DOHH2 (cell line): ENCODE measurements around the gene C8G.

Source experiments
- H3F3A ChIP-seq: fragments of 200-600 bp; sonication (generic), shearing (Covaris generic); 2 replicates; pipeline ENCODE4 v1.6.0; 2016; ENCODE audit warnings: antibody characterized with exemption, mild to moderate bottlenecking; ENCODE audit not compliant: control insufficient read depth, insufficient read depth
- H3K27ac ChIP-seq: fragments of 200-600 bp; sonication (generic); 2 replicates; pipeline ENCODE4 v1.5.1; 2014; ENCODE audit warnings: low read depth, mild to moderate bottlenecking, low read length, moderate library complexity
- H3K27me3 ChIP-seq: fragments of 200-600 bp; sonication (generic); 2 replicates; pipeline ENCODE4 v1.6.1; 2014; ENCODE audit warnings: mild to moderate bottlenecking, low read length, mixed read lengths; ENCODE audit not compliant: control insufficient read depth
- H3K36me3 ChIP-seq: fragments of 200-600 bp; sonication (generic); 2 replicates; pipeline ENCODE4 v1.6.1; 2014; ENCODE audit warnings: mild to moderate bottlenecking, low read length, moderate library complexity, mixed read lengths; ENCODE audit not compliant: control insufficient read depth
- H3K4me1 ChIP-seq: fragments of 200-600 bp; sonication (generic); 2 replicates; pipeline ENCODE4 v1.6.1; 2014; ENCODE audit warnings: mild to moderate bottlenecking, low read length, mixed read lengths; ENCODE audit not compliant: control insufficient read depth
- H3K4me2 ChIP-seq: fragments of 200-600 bp; sonication (generic); 2 replicates; pipeline ENCODE4 v1.6.0; 2014; ENCODE audit warnings: mild to moderate bottlenecking, low read length, moderate library complexity
- H3K4me3 ChIP-seq: fragments of 200-600 bp; sonication (generic); 2 replicates; pipeline ENCODE4 v1.5.1; 2014; ENCODE audit warnings: mild to moderate bottlenecking, low read length, mixed read lengths
- H3K79me2 ChIP-seq: fragments of 200-600 bp; sonication (generic); 2 replicates; pipeline ENCODE4 v1.6.1; 2014; ENCODE audit warnings: mild to moderate bottlenecking, low read length, mixed read lengths; ENCODE audit not compliant: control insufficient read depth
- H3K9me2 ChIP-seq: fragments of 200-600 bp; sonication (generic); replicated peaks from 2 replicates; pipeline ENCODE4 v1.6.1; 2014; ENCODE audit warnings: mild to moderate bottlenecking, low read length, mixed read lengths; ENCODE audit not compliant: control insufficient read depth
- H3K9me3 ChIP-seq: fragments of 200-600 bp; sonication (generic); 2 replicates; pipeline ENCODE4 v1.6.1; 2014; ENCODE audit warnings: antibody characterized with exemption, low read length, mixed read lengths; ENCODE audit not compliant: control insufficient read depth, insufficient read depth
- H4K20me1 ChIP-seq: fragments of 200-600 bp; sonication (generic); 2 replicates; pipeline ENCODE4 v1.6.0; 2014; ENCODE audit warnings: low read depth, mild to moderate bottlenecking, antibody characterized with exemption, low read length, moderate library complexity; ENCODE audit not compliant: control insufficient read depth, insufficient read depth
- EZH2phosphoT487 ChIP-seq: fragments of 200-600 bp; sonication (generic); IDR thresholded peaks from 2 replicates; pipeline ENCODE4 v1.6.1; 2017; ENCODE audit warnings: borderline replicate concordance, mild to moderate bottlenecking, antibody characterized with exemption, low read length, moderate library complexity, mixed read lengths
- TF ChIP-seq, protein P1 (sequence below): fragments of 200-600 bp; sonication (generic); IDR thresholded peaks from one replicate; pipeline ENCODE4 v1.5.1; 2014; ENCODE audit warnings: antibody characterized with exemption, mild to moderate bottlenecking, low read depth, low read length; ENCODE audit not compliant: poor library complexity, severe bottlenecking

C8G gene

DNA sequence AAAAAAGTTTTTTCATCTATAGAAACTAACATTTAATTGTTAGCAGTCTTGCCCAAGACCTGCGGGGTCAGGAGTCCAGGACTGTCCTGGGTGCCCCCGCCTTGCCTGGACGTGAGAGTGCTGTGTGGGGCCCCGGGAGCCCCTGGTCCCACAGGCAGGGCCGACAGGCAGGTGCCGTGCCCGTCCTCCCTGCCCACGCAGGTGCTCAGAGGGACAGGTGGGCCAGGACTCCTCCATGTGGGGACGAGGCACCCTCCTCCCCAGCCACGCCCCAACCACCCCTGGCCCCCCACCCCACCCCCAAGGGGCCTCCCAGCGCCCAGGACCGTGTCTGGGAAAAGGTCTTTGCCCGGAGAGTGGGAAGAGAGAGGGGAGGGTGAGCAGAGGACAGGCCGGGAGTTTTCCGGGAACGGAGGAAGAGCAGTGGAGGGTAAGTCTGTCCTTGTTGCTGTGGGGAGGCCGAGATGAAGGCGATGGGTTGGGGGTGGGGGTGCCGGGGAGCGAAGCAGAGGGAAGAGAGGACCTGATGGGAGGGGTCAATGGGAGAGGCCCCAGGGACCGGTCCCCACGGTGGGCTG lies 4.3 kb downstream of the C8G start:
- no peaks in the 10 kb centered on the region for H3K9me2 ChIP-seq
- peaks cover 20% of the 10 kb centered on the region for H3K4me1 ChIP-seq
- H3K4me2 ChIP-seq: peak overlapping the region; percentile 91
- H3K36me3 ChIP-seq: no peaks in the 10 kb centered on the region
- no peaks in the 10 kb centered on the region; the same call in 1 of the 2 replicates for H3F3A ChIP-seq
- H4K20me1 ChIP-seq: no peaks in the 10 kb centered on the region
- H3K27ac ChIP-seq: peak overlapping the region; percentile 59
- H3K4me3 ChIP-seq: peak overlapping the region; percentile 79
- no peaks in the 10 kb centered on the region for H3K9me3 ChIP-seq
- TF ChIP-seq EZH2phosphoT487: no peak
- TF ChIP-seq, protein P1, sequence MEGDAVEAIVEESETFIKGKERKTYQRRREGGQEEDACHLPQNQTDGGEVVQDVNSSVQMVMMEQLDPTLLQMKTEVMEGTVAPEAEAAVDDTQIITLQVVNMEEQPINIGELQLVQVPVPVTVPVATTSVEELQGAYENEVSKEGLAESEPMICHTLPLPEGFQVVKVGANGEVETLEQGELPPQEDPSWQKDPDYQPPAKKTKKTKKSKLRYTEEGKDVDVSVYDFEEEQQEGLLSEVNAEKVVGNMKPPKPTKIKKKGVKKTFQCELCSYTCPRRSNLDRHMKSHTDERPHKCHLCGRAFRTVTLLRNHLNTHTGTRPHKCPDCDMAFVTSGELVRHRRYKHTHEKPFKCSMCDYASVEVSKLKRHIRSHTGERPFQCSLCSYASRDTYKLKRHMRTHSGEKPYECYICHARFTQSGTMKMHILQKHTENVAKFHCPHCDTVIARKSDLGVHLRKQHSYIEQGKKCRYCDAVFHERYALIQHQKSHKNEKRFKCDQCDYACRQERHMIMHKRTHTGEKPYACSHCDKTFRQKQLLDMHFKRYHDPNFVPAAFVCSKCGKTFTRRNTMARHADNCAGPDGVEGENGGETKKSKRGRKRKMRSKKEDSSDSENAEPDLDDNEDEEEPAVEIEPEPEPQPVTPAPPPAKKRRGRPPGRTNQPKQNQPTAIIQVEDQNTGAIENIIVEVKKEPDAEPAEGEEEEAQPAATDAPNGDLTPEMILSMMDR: no peak
- H3K79me2 ChIP-seq: no peaks in the 10 kb centered on the region
- no peaks in the 10 kb centered on the region for H3K27me3 ChIP-seq

DNA sequence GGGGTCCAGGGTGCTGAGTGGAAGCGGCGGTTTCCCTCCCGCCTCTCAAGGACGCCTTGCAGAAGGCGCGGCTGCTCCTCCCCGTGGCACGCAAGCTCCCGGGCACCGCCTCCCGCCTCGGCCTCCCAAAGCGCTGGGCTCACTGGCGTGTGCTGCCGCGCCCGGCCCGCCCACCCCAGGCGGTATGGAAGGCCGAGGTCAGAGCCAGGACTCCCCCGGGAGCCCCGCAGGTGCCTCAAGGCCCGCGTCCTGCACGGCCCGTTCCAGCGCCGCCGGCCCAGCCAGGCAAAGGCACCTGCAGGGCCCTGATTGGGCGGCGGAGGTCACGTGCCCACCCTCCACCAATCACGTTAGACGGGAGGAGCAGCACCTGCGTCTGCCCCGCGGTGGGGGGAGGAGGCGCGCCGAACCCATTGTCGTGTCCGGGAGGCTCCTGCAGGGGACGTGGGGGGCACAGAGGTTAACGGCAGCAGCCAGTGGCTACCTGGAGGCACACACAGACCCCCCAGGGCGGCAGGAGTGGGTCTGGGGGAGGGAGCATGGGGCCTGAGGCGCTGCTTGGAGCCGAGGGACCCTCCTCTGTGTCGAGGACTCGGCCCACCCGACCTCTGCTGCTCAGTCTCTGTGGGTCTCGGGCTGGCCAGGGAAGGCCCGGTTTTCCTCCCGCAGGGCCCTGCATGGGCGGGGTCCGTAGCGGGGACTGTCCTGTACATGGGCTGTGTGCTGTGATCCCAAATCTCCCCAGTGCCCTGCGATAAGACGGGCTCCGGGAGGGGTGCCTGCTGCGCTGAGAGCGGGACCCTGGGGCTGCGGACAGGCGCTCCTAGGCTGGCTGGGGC lies 5.0 kb downstream of the C8G start:
- H3K4me3 ChIP-seq: peak overlapping the region; percentile 79
- TF ChIP-seq EZH2phosphoT487: no peak
- TF ChIP-seq, protein P1: peak; percentile 49
- H3K4me2 ChIP-seq: peak overlapping the region; percentile 91
- H4K20me1 ChIP-seq: no peaks in the 10 kb centered on the region
- no peaks in the 10 kb centered on the region for H3K79me2 ChIP-seq
- H3K4me1 ChIP-seq: peaks cover 17% of the 10 kb centered on the region
- no peaks in the 10 kb centered on the region for H3K9me2 ChIP-seq
- H3K36me3 ChIP-seq: no peaks in the 10 kb centered on the region
- H3K9me3 ChIP-seq: no peaks in the 10 kb centered on the region
- peak overlapping the region; percentile 59 for H3K27ac ChIP-seq
- no peaks in the 10 kb centered on the region for H3K27me3 ChIP-seq
- no peaks in the 10 kb centered on the region; the same call in 1 of the 2 replicates for H3F3A ChIP-seq

DNA sequence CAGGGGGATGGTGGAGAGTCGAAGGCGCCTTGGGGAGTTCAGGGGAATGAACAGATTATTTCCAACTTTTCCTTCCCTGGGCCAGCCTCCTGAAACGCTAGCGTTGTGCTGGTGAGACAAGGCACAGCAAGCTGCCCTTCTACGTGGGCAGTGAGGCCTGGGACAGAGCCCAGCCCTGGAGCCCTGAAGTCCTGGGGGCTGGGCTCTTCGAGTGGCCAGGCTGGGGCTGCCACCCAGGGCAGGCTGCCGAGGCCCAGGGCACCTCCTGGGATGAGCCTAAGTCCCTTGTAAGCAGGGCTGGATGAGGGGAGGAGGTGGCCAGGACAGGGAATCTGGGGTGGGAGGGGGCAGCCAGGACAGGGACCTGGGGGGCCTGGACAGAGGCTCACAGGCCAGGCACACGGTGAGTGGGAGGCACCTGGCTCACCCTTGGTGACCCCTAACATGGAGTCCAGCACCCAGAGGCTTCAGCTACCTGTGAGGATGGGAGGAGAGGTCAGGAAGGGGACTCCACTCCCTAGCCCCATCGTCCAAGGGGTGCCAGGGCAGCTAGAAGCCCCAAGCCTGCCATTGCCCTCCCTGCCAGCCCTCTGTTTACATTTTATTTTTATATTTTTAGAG lies 5.7 kb downstream of the C8G start:
- H3K36me3 ChIP-seq: no peaks in the 10 kb centered on the region
- no peaks in the 10 kb centered on the region for H3K79me2 ChIP-seq
- H3K27me3 ChIP-seq: no peaks in the 10 kb centered on the region
- peak overlapping the region; percentile 91 for H3K4me2 ChIP-seq
- H4K20me1 ChIP-seq: no peaks in the 10 kb centered on the region
- H3K27ac ChIP-seq: peak overlapping the region; percentile 59
- peak overlapping the region; percentile 79 for H3K4me3 ChIP-seq
- no peaks in the 10 kb centered on the region for H3K9me3 ChIP-seq
- no peaks in the 10 kb centered on the region; the same call in 1 of the 2 replicates for H3F3A ChIP-seq
- peaks cover 15% of the 10 kb centered on the region for H3K4me1 ChIP-seq
- no peaks in the 10 kb centered on the region for H3K9me2 ChIP-seq
- no peak for TF ChIP-seq EZH2phosphoT487
- TF ChIP-seq, protein P1: no peak
